Tibial artery (tissue), 4 donors: Measurements from ENCODE around the gene THBD.

Experiments used
- DNase-seq, 2 donors: peaks; one replicate each; pipeline ENCODE4 v3.0.0-alpha.2; 2019
- H3K27ac ChIP-seq, 2 donors: fragments of 200-600 bp; sonication (generic) in 1 of 2; 1 replicate in 1 of 2; 2 replicates in 1 of 2; pipeline ENCODE4 v1.5.1; 2018 to 2019; ENCODE audit warnings: mild to moderate bottlenecking in 1 of 2
- H3K27me3 ChIP-seq, 2 donors: fragments of 200-600 bp; sonication (generic) in 1 of 2; one replicate each; pipeline versions ENCODE4 v1.5.1 to v1.6.0; 2016 to 2019
- H3K36me3 ChIP-seq, 3 donors: fragments of 200-600 bp; sonication (generic) in 2 of 3; one replicate each; pipeline ENCODE4 v1.5.1; 2016 to 2019; ENCODE audit warnings: mild to moderate bottlenecking in 2 of 3
- H3K4me1 ChIP-seq, 4 donors: fragments of 200-600 bp; sonication (generic) in 2 of 4; 1 replicate in 3 of 4; 2 replicates in 1 of 4; pipeline ENCODE4 v1.5.1; 2016 to 2019
- H3K4me3 ChIP-seq, 2 donors: fragments of 200-600 bp; sonication (generic) in 1 of 2; 1 replicate in 1 of 2; 2 replicates in 1 of 2; pipeline ENCODE4 v1.5.1; 2018 to 2019; ENCODE audit warnings: mild to moderate bottlenecking in 2 of 2
- H3K9me3 ChIP-seq, 3 donors: fragments of 200-600 bp; sonication (generic) in 1 of 3; one replicate each; pipeline ENCODE4 v1.5.1; 2016 to 2019
- CTCF ChIP-seq, 2 experiments: fragments of 200-600 bp in 1 of 2; fragments of 450-650 bp in 1 of 2; IDR thresholded peaks; one replicate each; pipeline ENCODE4 v1.5.1; 2017 to 2019; ENCODE audit warnings: antibody characterized with exemption in 2 of 2, mild to moderate bottlenecking in 1 of 2, moderate library complexity in 1 of 2
- intact Hi-C: fragments of 100-400 bp; cut with DNase I; formaldehyde crosslinking; loops from one replicate; pipeline ENCODE4 v1.15.0; 2023; ENCODE audit warnings: low total_unique reads

Gene THBD

GRCh38 chr20:23033918-23034317 is 15.6 kb downstream of the THBD start:
- no peaks in the 10 kb centered on the region for H3K36me3 ChIP-seq
- peaks cover 0 to 8% (median 5%) of the 10 kb centered on the region in 4 donors for H3K4me1 ChIP-seq
- DNase-seq = no peak
- no peak overlapping the region for H3K27ac ChIP-seq
- H3K4me3 ChIP-seq = no peak overlapping the region
- no peaks in the 10 kb centered on the region for H3K9me3 ChIP-seq
- intact Hi-C loops = no loop called here
- peaks cover 0 to 26% of the 10 kb centered on the region in 2 donors for H3K27me3 ChIP-seq
- TF ChIP-seq CTCF (IDR thresholded peaks at IDR 0.05) = no peak

GRCh38 chr20:23032750-23033078 is 16.8 kb downstream of the THBD start:
- H3K36me3 ChIP-seq = no peaks in the 10 kb centered on the region
- intact Hi-C loops = no loop called here

GRCh38 chr20:23032056-23032749 is 17.3 kb downstream of the THBD start:
- TF ChIP-seq CTCF (IDR thresholded peaks at IDR 0.05) = no peak
- H3K9me3 ChIP-seq = no peaks in the 10 kb centered on the region
- peaks cover 0 to 26% of the 10 kb centered on the region in 2 donors for H3K27me3 ChIP-seq
- peaks cover 0 to 8% (median 5%) of the 10 kb centered on the region in 4 donors for H3K4me1 ChIP-seq
- intact Hi-C loops = no loop called here
- no peak for DNase-seq
- H3K4me3 ChIP-seq = no peak overlapping the region
- no peaks in the 10 kb centered on the region for H3K36me3 ChIP-seq
- no peak overlapping the region for H3K27ac ChIP-seq

More at GRCh38 chr20:23032750-23033078, 16.8 kb downstream of the THBD start:
- no peak for DNase-seq
- Histone ChIP-seq H3K4me1 (peaks cover 0 to 8% (median 5%) of the 10 kb centered on the region in 4 donors), H3K4me3 (no peak overlapping the region), H3K9me3 (no peaks in the 10 kb centered on the region), H3K27ac (no peak overlapping the region), H3K27me3 (peaks cover 0 to 26% of the 10 kb centered on the region in 2 donors)
- TF ChIP-seq CTCF (IDR thresholded peaks at IDR 0.05) = no peak

- TF ChIP-seq CTCF (IDR thresholded peaks at IDR 0.05) = no peak
- intact Hi-C loops = no loop called here
- Histone ChIP-seq H3K36me3 (no peaks in the 10 kb centered on the region), H3K27ac (no peak overlapping the region), H3K9me3 (no peaks in the 10 kb centered on the region), H3K4me3 (no peak overlapping the region), H3K27me3 (peaks cover 0 to 19% of the 10 kb centered on the region in 2 donors), H3K4me1 (peaks cover 0 to 8% (median 5%) of the 10 kb centered on the region in 4 donors)
- DNase-seq = no peak
Measured at GRCh38 chr20:23031346-23031745, 18.1 kb downstream of the THBD start.

- no peak for DNase-seq
- no peak overlapping the region for H3K4me3 ChIP-seq
- no peaks in the 10 kb centered on the region for H3K36me3 ChIP-seq
- no peaks in the 10 kb centered on the region for H3K27me3 ChIP-seq
- TF ChIP-seq CTCF (IDR thresholded peaks at IDR 0.05) = no peak
- H3K9me3 ChIP-seq = no peaks in the 10 kb centered on the region
- H3K27ac ChIP-seq = no peak overlapping the region
- intact Hi-C loops = no loop called here
- H3K4me1 ChIP-seq = no peaks in the 10 kb centered on the region
Measured at GRCh38 chr20:23029324-23029723, 20.1 kb downstream of the THBD start.
